HFFc6 (cell line): Measurements from ENCODE around the gene ZNF593OS. TPM values are rescaled to one million over a fixed set of nuclear protein-coding genes. Genes with fewer than 3 reads are reported as not detected.

Experiments
- DNase-seq: peaks from one replicate; pipeline ENCODE4 v3.0.0-alpha.2; 2018
- H3K27ac Mint-ChIP-seq: 2 replicates; pipeline ENCODE4 v1.8.0; 2020; ENCODE audit warnings: mild to moderate bottlenecking, mixed read lengths
- H3K27me3 Mint-ChIP-seq: 2 replicates; pipeline ENCODE4 v1.8.0; 2021; ENCODE audit warnings: mild to moderate bottlenecking, moderate library complexity, mixed read lengths; ENCODE audit not compliant: insufficient read depth
- H3K36me3 Mint-ChIP-seq: 2 replicates; pipeline ENCODE4 v1.8.0; 2021; ENCODE audit warnings: low read depth, mixed read lengths
- H3K4me1 Mint-ChIP-seq: 2 replicates; pipeline ENCODE4 v1.8.0; 2020; ENCODE audit warnings: low read depth, mixed read lengths
- H3K4me3 Mint-ChIP-seq: 2 replicates; pipeline ENCODE4 v1.8.0; 2020; ENCODE audit warnings: mild to moderate bottlenecking, moderate library complexity, mixed read lengths
- H3K9me3 Mint-ChIP-seq: 2 replicates; pipeline ENCODE4 v1.8.0; 2020; ENCODE audit warnings: mild to moderate bottlenecking, mixed read lengths
- total RNA-seq, 6 experiments: library from RNA; stranded (reverse); fragmentation: NEBNext Ultra II Directional; extraction: Animal tissue kit (Norgen Biotek cat#: 25700); gene quantifications; 2 replicates in 1 of 6; 3 replicates in 5 of 6; pipeline ENCODE4 v1.2.3, GENCODE V29; 2021
- TF ChIP-seq, protein P1 (sequence below): fragments of 200-600 bp; sonication (generic); IDR thresholded peaks from 2 replicates; pipeline ENCODE4 v1.5.0; 2021; ENCODE audit warnings: antibody characterized with exemption, mild to moderate bottlenecking

ZNF593OS gene
- total RNA-seq, 6 experiments from 2014 or later: not detected

GRCh38 chr1:26160527-26161414, 10.9 kb downstream of the ZNF593OS start:
- peaks cover 5% of the 10 kb centered on the region; the same call in 1 of the 2 replicates for H3K4me1 Mint-ChIP-seq
- no peaks in the 10 kb centered on the region for H3K9me3 Mint-ChIP-seq
- H3K36me3 Mint-ChIP-seq: no peaks in the 10 kb centered on the region
- no peak for DNase-seq
- no peak overlapping the region for H3K27ac Mint-ChIP-seq
- H3K4me3 Mint-ChIP-seq: no peak overlapping the region
- TF ChIP-seq, protein P1, sequence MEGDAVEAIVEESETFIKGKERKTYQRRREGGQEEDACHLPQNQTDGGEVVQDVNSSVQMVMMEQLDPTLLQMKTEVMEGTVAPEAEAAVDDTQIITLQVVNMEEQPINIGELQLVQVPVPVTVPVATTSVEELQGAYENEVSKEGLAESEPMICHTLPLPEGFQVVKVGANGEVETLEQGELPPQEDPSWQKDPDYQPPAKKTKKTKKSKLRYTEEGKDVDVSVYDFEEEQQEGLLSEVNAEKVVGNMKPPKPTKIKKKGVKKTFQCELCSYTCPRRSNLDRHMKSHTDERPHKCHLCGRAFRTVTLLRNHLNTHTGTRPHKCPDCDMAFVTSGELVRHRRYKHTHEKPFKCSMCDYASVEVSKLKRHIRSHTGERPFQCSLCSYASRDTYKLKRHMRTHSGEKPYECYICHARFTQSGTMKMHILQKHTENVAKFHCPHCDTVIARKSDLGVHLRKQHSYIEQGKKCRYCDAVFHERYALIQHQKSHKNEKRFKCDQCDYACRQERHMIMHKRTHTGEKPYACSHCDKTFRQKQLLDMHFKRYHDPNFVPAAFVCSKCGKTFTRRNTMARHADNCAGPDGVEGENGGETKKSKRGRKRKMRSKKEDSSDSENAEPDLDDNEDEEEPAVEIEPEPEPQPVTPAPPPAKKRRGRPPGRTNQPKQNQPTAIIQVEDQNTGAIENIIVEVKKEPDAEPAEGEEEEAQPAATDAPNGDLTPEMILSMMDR: no peak
- peaks cover 28% of the 10 kb centered on the region for H3K27me3 Mint-ChIP-seq

DNA sequence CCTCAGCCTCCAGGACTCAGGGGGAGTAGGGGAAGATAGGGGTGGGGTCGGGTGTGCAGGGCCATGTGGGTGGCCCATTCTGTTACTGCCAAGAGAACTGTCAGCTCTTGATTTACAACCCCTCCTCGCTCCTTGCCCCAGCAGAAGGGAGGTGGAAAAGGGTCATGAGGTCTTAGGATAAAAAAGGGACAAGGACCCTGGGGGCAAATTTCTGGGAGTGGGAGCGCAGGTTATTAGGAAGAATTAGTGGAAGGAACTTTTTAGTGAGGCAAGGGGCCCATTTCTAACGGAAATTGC, 11.9 kb downstream of the ZNF593OS start:
- TF ChIP-seq, protein P1: no peak
- no peak for DNase-seq
- no peak overlapping the region for H3K27ac Mint-ChIP-seq
- H3K9me3 Mint-ChIP-seq: no peaks in the 10 kb centered on the region
- no peak overlapping the region for H3K4me3 Mint-ChIP-seq
- peaks cover 5% of the 10 kb centered on the region; the same call in 1 of the 2 replicates for H3K4me1 Mint-ChIP-seq
- no peaks in the 10 kb centered on the region for H3K36me3 Mint-ChIP-seq
- peaks cover 31% of the 10 kb centered on the region for H3K27me3 Mint-ChIP-seq

DNA sequence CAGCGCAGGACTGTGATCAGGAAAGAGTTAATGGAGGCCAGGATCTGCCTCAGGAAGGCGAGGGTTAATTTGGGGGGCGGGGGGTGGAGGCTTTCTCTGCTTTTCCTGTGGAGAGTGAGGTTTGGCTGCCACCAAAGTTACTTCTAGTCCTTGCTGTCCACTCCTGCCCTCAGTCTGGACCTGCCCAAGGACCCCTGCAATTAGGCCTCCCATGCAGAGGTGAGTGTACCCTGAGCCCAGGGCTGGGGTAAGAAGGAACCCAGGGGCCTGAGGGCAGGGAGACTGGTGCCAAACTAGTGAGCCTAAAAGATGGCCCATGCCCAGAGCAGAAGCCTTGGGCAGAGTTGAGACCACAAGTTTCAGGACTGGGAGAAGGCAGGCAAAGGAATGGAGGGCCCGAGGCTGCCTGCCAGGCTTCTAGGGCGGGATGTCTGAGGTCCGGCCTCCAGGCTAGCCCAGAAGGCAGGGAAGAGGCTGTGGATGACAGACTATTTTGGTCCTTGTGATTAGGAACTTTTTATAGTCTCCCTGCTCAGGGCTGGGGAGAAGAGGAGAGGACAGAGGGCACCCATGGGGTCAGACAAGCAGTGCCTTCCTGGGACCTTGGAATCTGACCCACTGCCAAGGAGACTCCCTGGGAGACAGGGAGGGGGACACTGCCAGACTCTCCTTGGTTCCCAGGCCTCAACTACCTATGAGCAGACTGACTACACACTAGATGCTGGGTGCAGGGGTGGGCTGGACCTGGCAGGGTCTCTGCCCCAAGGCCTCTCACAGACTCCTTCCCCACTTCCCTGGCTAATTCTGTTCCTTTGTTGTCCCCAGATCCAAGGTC, 12.5 kb downstream of the ZNF593OS start, which contains the start of gene FAM110D:
FAM110D (plus strand) TSS at position 172 of the 835 bp plus-strand sequence. CDS start 2,213 bp downstream, outside the sequence.
- TF ChIP-seq, protein P1: no peak
- H3K27ac Mint-ChIP-seq: no peak within 1 kb of the TSS
- H3K27me3 Mint-ChIP-seq: peaks cover 33% of the 10 kb centered on the region
- no peaks in the 10 kb centered on the region for H3K9me3 Mint-ChIP-seq
- no peaks in the 10 kb centered on the region for H3K36me3 Mint-ChIP-seq
- H3K4me3 Mint-ChIP-seq: no peak within 1 kb of the TSS
- no peak for DNase-seq
- H3K4me1 Mint-ChIP-seq: peaks cover 5% of the 10 kb centered on the region; the same call in 1 of the 2 replicates

DNA sequence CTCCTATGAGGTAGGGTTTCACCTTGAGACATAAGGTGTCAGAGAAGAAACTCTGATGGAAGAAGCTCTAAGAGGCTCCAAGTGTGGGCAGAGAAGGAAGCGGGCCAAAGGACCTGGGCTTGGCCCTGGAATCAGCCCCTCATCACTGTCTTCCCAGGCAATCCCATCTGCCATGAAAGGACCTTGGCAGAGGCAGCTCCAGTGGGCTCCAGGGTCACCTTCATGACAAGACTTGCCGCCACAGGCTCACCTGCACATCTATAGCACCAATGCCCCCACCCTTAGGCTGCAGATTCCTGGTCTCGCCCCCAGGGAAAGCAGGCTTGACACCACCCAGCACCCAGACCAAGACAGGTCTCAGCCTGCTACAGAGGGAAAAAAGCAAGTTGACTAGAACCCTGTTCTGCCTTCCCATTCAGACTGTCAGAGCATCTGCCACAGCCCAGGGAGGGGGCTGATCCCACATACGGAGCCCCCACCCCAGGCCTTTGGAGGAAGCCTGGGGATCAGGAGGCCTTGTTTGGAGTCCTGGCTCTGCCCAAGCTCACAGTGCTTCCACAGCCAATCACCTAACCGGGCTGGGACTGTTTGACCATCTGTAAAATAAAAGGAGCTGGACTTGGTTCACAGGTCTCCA, 13.2 kb downstream of the ZNF593OS start:
- TF ChIP-seq, protein P1: no peak
- peaks cover 37% of the 10 kb centered on the region for H3K27me3 Mint-ChIP-seq
- DNase-seq: no peak
- H3K27ac Mint-ChIP-seq: no peak overlapping the region
- H3K4me3 Mint-ChIP-seq: no peak overlapping the region
- H3K36me3 Mint-ChIP-seq: no peaks in the 10 kb centered on the region
- H3K9me3 Mint-ChIP-seq: no peaks in the 10 kb centered on the region
- peaks cover 5% of the 10 kb centered on the region; the same call in 1 of the 2 replicates for H3K4me1 Mint-ChIP-seq

GRCh38 chr1:26156285-26157038, 15.2 kb downstream of the ZNF593OS start:
- Mint-ChIP-seq H3K4me1 (peaks cover 5% of the 10 kb centered on the region; the same call in 1 of the 2 replicates), H3K36me3 (no peaks in the 10 kb centered on the region), H3K9me3 (no peaks in the 10 kb centered on the region), H3K4me3 (no peak overlapping the region), H3K27me3 (peaks cover 40% of the 10 kb centered on the region), H3K27ac (no peak overlapping the region)
- no peak for DNase-seq
- TF ChIP-seq, protein P1: no peak
